C4-2B (cell line): Measurements from ENCODE around the gene MFSD6L.

ENCODE experiments used
- H3K27ac ChIP-seq: fragments of 450-650 bp; 2 replicates; pipeline ENCODE4 v1.5.1; 2017
- ZFX ChIP-seq: fragments of 450-650 bp; IDR thresholded peaks from 2 replicates; pipeline ENCODE4 v1.6.1; 2017
- TF ChIP-seq, protein P1 (sequence below): fragments of 450-650 bp; conservative IDR thresholded peaks from 2 replicates; pipeline ENCODE4 v1.5.1; 2017; ENCODE audit warnings: mild to moderate bottlenecking

The MFSD6L gene

DNA sequence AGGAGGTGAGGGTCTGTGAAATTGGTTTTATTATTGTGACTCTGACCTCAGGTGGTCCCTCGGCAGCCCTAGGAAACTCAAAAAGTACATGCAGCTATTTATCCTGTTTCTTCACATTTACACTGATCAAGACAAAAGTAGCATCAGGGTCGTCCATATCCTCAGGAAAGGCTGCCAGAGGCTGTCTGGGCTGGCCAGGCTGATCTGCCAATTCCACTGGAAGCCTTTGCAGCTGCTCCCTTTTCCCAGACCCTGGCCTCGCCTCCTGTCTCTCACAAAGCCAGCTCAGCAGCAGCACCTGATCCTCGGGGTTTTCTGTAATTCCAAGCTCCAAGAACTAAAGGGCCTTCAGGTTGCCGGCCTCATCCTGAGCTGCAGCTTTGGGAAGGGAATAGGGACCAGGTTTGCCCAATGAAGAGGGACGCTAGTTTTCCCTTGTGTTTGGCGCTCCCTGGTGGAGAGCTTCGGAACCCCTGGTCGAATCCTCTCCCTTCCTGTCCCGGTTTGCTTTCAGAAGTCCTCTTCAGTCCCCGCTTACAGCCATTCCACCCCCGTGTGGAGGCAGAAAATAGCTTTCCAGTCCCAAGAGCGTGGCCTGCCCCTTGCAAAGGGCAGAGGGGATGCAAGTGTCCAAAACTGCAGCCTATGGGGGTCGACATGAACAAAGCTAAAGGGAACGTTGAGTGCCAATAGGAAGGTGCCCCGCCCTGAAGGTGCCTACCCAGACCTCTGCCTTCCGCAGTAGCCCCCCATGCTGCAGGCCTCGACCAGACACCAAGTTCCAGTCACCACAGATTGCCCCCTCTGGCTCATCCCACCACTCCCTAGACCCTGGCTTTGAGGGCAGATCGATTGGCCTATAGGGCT lies 13.4 kb downstream of the MFSD6L start:
- TF ChIP-seq, protein P1, sequence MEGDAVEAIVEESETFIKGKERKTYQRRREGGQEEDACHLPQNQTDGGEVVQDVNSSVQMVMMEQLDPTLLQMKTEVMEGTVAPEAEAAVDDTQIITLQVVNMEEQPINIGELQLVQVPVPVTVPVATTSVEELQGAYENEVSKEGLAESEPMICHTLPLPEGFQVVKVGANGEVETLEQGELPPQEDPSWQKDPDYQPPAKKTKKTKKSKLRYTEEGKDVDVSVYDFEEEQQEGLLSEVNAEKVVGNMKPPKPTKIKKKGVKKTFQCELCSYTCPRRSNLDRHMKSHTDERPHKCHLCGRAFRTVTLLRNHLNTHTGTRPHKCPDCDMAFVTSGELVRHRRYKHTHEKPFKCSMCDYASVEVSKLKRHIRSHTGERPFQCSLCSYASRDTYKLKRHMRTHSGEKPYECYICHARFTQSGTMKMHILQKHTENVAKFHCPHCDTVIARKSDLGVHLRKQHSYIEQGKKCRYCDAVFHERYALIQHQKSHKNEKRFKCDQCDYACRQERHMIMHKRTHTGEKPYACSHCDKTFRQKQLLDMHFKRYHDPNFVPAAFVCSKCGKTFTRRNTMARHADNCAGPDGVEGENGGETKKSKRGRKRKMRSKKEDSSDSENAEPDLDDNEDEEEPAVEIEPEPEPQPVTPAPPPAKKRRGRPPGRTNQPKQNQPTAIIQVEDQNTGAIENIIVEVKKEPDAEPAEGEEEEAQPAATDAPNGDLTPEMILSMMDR = peak; percentile 92
- no peak for TF ChIP-seq ZFX
- no peak overlapping the region for H3K27ac ChIP-seq

DNA sequence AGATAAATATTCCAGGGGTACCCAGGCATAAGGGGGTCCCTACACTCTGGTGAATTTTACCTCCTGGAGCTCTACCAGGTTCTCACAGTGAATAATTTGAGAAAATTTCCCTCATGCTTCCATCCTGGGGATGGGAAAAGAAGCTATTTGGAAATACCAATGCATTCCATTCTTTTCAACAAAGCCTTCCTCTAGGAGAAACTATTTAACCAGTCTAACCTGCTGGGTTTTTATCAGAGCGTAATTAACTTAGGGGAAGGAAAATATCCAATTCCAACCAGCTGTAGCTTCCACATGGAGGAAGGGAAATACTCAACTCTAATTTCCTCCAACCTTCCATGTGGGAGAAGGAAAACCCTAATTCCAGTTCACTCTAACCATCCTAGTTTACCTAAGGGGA lies 17.0 kb downstream of the MFSD6L start:
- no peak overlapping the region for H3K27ac ChIP-seq
- TF ChIP-seq, protein P1 = no peak
- no peak for TF ChIP-seq ZFX

GRCh38 chr17:8781776-8782175 lies 17.4 kb downstream of the MFSD6L start:
- no peak for TF ChIP-seq ZFX
- TF ChIP-seq, protein P1 = no peak
- no peak overlapping the region for H3K27ac ChIP-seq

GRCh38 chr17:8776881-8777280 lies 22.3 kb downstream of the MFSD6L start:
- no peak for TF ChIP-seq ZFX
- TF ChIP-seq, protein P1 = no peak
- no peak overlapping the region for H3K27ac ChIP-seq

DNA sequence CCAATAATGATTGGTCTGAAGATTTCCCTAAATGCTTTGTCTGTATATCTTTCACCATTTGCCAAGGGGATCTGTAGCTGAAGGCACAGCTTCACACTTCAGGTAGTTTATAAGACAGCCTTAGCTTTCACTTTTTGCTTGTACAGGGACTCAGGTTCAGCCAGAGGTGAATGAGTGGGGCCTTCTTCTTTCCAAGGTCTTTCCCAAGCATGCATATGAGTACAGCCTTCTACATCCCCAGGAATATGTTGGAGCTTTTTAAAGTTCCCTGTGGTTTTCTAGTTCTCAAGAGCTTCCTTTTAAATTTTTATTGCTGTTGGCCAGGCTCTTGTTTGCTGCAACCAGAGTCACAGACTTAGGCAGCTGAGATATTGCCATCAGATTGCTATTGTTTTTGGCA lies 22.9 kb downstream of the MFSD6L start:
- no peak overlapping the region for H3K27ac ChIP-seq
- TF ChIP-seq ZFX = no peak
- TF ChIP-seq, protein P1 = no peak

DNA sequence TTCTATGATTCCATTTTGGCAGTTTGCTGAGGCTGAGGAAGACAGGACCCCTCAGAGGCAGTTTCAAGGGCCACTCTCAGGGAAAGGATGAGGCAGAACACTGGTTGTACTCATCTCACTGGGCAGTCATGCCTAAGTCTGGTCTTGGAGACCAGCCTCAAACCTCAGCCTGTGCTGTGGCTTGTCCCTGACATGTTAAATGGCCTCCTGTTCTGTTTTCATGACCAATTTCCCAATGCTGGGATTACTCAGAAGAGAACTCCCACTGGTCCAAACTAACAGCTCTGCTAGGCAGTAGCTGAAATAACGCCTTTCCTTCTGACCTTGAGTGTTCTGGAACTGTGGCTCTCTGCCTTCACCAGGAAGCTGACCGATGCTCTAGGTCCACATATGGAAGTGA lies 32.4 kb downstream of the MFSD6L start:
- TF ChIP-seq ZFX = no peak
- TF ChIP-seq, protein P1 = no peak

DNA sequence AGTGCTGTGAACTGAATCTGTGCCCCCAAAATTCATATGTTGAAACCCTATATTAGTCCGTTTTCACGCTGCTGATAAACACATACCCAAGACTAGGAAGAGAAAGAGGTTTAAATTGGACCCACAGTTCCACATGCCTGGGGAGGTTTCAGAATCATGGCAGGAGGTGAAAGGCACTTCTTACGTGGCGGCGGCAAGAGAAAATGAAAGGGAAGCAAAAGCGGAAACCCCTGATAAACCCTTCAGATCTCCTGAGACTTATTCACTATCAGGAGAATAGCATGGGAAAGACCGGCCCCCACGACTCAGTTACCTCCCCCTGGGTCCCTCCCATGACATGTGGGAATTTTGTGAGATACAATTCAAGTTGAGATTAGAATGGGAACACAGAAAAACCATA lies 37.2 kb downstream of the MFSD6L start:
- no peak for TF ChIP-seq ZFX
- TF ChIP-seq, protein P1 = no peak
- no peak overlapping the region for H3K27ac ChIP-seq

More for the DNA sequence above, 32.4 kb downstream of the MFSD6L start:
- H3K27ac ChIP-seq = no peak overlapping the region
